Fibroblast of lung (primary cell): ENCODE results near the gene SUPT16H.

Experiments used
- CTCF ChIP-seq, 2 donors: IDR thresholded peaks in 1 of 2; conservative IDR thresholded peaks in 1 of 2; 1 replicate in 1 of 2; 2 replicates in 1 of 2; pipeline ENCODE4 v1.5.1; 2011 to 2012; ENCODE audit warnings: low read length in 2 of 2, control low read depth in 1 of 2, inconsistent platforms in 1 of 2, low read depth in 1 of 2, mild to moderate bottlenecking in 1 of 2
- EZH2 ChIP-seq: IDR thresholded peaks from 2 replicates; pipeline ENCODE4 v1.5.1; 2012; ENCODE audit warnings: low read length, control low read depth, mild to moderate bottlenecking; ENCODE audit errors: missing control alignments

DNA sequence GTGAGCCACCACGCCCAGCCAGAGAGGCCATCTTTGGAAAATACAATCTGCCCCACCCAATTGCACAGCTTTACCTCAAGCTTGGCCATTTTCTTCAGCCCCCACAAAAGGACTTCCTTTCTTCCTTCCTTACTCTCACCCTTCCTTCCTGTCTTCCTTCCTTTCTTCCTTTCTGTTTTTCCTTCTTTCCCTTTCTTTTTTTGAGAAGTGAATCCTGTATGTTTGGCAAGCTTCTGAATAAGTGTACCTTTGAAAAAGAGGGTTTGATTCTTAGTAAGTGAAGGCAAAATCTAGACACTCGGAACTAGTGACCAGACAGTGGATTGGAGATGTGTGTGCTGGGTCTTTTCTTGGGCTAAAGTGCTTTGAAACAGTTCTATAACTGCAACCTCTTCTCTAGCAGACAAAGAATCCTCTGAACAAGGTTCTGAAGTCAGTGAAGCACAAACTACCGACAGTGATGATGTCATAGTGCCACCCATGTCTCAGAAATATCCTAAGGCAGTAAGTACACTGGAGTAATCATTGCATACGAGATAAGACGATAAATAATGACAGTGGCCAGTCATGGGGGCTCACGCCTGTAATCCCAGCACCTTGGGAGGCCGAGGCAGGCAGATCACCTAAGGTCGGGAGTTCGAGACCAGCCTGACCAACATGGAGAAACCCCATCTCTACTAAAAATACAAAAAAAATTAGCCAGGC, 49.5 kb downstream of the SUPT16H start:
- TF ChIP-seq CTCF (conservative IDR thresholded peaks at IDR 0.05 in 1 of 2, IDR thresholded peaks at IDR 0.05 in 1 of 2; ENCODE audit: low read depth in 1 of 2, low read length in 2 of 2): no peak
- TF ChIP-seq EZH2: no peak
